Activated CD8-positive, alpha-beta T cell treated with anti-CD3 and anti-CD28 coated beads, Interleukin-2, amount 10 ng/mL, durations not matched to agents 7 days and 5 days (primary cell): ENCODE results near the gene ISCU. TPM values are rescaled to one million over a fixed set of nuclear protein-coding genes. Genes with fewer than 3 reads are reported as not detected.

Experiments used
- ATAC-seq: fragments of 150-1000 bp; cut with Tn5 transposase; one replicate; pipeline ENCODE4 v1.10.0; 2021; ENCODE audit warnings: moderate library complexity
- CTCF ChIA-PET: fragments of 350-600 bp; sonication (Branson Sonifier 250); formaldehyde crosslinking; loops from one replicate; lab custom pipeline; 2021; ENCODE audit warnings: antibody characterized with exemption; lab: Charles Lee
- POLR2A ChIA-PET: fragments of 350-600 bp; sonication (Branson Sonifier 250); formaldehyde crosslinking; loops from one replicate; lab custom pipeline; 2021; ENCODE audit warnings: antibody characterized with exemption; lab: Charles Lee
- DNase-seq: peaks from one replicate; pipeline ENCODE4 v3.0.0-alpha.2; 2020
- H3K27ac Mint-ChIP-seq: one replicate; pipeline ENCODE4 v1.8.0; 2021; ENCODE audit warnings: mild to moderate bottlenecking, mixed read lengths
- H3K27me3 Mint-ChIP-seq: one replicate; pipeline ENCODE4 v1.8.0; 2021; ENCODE audit warnings: low read depth, mixed read lengths
- H3K36me3 Mint-ChIP-seq: one replicate; pipeline ENCODE4 v1.8.0; 2021; ENCODE audit warnings: low read depth, mixed read lengths
- H3K4me1 Mint-ChIP-seq: one replicate; pipeline ENCODE4 v1.8.0; 2021; ENCODE audit warnings: low read depth, mixed read lengths
- H3K4me3 Mint-ChIP-seq: one replicate; pipeline ENCODE4 v1.8.0; 2021; ENCODE audit warnings: mild to moderate bottlenecking, mixed read lengths
- H3K9me3 Mint-ChIP-seq: one replicate; pipeline ENCODE4 v1.8.0; 2022; ENCODE audit warnings: mixed read lengths; ENCODE audit not compliant: insufficient read depth
- total RNA-seq, 2 experiments: library from RNA; stranded (reverse); gene quantifications; one replicate each; pipeline ENCODE4 v1.2.3, GENCODE V29; 2021

ISCU gene
- total RNA-seq, 2 experiments from 2014 or later = 58.5 to 59.5 TPM

DNA sequence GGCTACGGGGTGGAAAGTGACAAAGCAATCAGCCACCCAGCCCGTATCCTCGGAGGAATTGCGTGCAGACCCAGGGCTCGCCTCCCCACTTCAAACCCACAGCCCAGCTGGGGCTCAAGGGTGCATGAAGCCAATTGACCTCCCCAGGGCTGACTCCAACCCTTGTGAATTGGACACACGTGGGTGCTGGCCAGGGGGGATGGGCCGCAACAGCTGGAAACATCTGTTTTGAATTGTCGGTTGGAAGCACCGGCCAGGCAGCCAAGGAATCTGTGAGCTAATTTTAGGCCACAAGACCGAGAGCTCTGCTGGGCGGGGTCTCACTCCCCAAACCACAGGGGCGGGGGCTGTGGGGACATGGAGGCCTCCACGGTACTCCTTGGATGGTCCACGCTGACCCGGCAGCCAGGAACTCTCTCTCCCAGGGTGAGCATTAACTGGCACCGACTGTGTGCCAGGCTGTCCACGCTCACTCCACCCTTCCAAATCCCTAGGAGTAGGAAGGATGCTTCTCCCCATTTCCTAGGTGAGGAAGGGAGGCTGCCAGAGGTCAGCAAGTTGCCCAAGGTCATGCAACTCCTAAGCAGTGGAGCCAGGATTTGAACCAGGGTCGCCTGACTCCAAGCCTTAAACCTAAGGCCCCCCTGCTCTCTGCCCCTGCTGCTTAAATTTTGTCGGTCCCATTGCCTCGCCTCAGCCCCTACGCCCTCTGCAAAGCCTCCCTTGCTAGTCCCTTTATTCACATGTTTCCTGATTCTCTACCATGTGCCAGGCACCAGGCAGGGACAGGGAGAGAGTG is 47.3 kb downstream of the ISCU start:
- H3K36me3 Mint-ChIP-seq = peaks cover 2% of the 10 kb centered on the region
- no peaks in the 10 kb centered on the region for H3K9me3 Mint-ChIP-seq
- peaks cover 8% of the 10 kb centered on the region for H3K27me3 Mint-ChIP-seq
- DNase-seq (no peak), ATAC-seq (no peak)
- peak overlapping the region; percentile 63 for H3K27ac Mint-ChIP-seq
- ChIA-PET POLR2A (no interaction called here), CTCF (interaction anchor here (1.1 kb wide), 1 partner anchor 8 kb away, joined by 3 read pairs; no protein-coding TSS in a partner anchor)
- peaks cover 2% of the 10 kb centered on the region for H3K4me1 Mint-ChIP-seq
- H3K4me3 Mint-ChIP-seq = no peak overlapping the region

- no peak for ATAC-seq
- H3K4me3 Mint-ChIP-seq = no peak overlapping the region
- H3K36me3 Mint-ChIP-seq = peaks cover under 1% of the 10 kb centered on the region
- H3K4me1 Mint-ChIP-seq = peaks cover 2% of the 10 kb centered on the region
- no peak for DNase-seq
- ChIA-PET POLR2A (interaction anchor here (0.9 kb wide), 1 partner anchor 44 kb away, joined by 3 read pairs; no protein-coding TSS in a partner anchor), CTCF (interaction anchor here (0.9 to 1.2 kb wide), 2 partner anchors 46 to 194 kb away, joined by 3 to 4 read pairs; no protein-coding TSS in a partner anchor)
- no peaks in the 10 kb centered on the region for H3K9me3 Mint-ChIP-seq
- peak overlapping the region; percentile 63 for H3K27ac Mint-ChIP-seq
- H3K27me3 Mint-ChIP-seq = peaks cover 3% of the 10 kb centered on the region
Measured at GRCh38 chr12:108610336-108610815, 48.0 kb downstream of the ISCU start.

DNA sequence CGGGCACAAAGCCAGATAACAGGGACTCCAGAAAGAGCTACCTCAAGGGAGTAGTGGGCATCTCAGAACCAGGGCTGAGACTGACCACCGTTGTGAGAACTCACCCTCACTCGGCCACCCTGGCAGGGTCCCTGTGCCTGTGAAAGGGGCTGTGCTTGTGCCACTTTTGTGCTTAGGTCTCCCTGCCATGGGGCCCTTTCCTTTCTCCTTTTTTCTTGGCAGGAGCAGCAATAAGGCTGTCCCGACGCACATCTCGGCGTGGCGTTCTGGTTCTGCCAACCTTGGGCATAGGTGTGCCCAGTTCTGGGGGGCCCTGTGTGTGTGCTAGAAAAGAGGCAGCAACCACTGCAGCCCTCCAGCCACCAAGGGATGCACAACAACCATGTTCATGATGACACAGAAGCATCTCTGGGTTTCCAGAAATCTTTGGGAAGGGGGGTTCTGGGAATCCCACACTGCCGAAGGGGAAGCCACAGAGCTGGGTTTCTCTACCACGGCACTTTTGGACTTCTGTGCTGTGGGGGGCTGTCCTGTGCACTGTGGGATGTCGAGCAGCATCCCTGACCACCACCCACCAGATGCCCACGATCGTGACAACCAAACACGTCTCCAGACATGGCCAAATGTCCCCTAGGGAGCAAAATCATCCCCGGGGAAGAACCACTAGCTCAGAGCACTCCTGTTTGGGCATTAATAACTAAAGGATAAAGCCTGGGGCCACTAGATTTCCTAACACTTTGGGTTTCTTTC is 48.6 kb downstream of the ISCU start:
- H3K27ac Mint-ChIP-seq = no peak overlapping the region
- ATAC-seq = no peak
- ChIA-PET POLR2A (interaction anchor here (0.9 kb wide), 1 partner anchor 45 kb away, joined by 3 read pairs; no protein-coding TSS in a partner anchor), CTCF (interaction anchor here (0.9 to 1.2 kb wide), 3 partner anchors 40 to 194 kb away, joined by 3 to 4 read pairs (median 3); no protein-coding TSS in a partner anchor)
- H3K4me1 Mint-ChIP-seq = peaks cover 6% of the 10 kb centered on the region
- H3K36me3 Mint-ChIP-seq = peaks cover 6% of the 10 kb centered on the region
- DNase-seq = no peak
- peaks cover under 1% of the 10 kb centered on the region for H3K9me3 Mint-ChIP-seq
- H3K27me3 Mint-ChIP-seq = no peaks in the 10 kb centered on the region
- H3K4me3 Mint-ChIP-seq = no peak overlapping the region

DNA sequence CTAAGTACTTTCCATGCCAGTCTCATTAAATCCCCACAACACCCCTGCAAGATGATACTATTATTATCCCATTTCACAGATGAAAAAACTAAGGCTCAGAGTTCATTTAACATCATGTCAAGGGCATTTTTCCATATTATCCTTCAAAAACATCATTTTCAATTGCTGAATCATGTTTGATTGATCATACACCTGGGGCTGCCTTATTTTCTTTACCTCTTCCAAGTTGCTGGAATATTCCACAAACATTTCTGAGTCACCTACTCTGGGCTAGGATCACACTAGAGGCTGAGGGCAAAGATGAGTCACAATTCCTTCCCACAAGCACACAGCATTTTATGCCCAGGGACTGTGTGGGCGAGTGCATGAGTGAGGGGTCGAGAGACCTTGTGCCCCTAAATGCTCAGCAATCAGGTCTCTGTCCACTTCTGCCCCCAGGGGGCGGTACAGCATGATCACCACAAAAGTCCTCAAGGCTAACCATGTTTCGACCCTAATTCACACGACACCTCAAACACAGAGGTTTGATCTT is 49.6 kb downstream of the ISCU start:
- POLR2A ChIA-PET = interaction anchor here (0.7 kb wide), 1 partner anchor 26 kb away, joined by 5 read pairs; no protein-coding TSS in a partner anchor
- Mint-ChIP-seq H3K27me3 (no peaks in the 10 kb centered on the region), H3K4me3 (no peak overlapping the region), H3K4me1 (peaks cover 15% of the 10 kb centered on the region), H3K9me3 (peaks cover 8% of the 10 kb centered on the region), H3K36me3 (peaks cover 15% of the 10 kb centered on the region), H3K27ac (no peak overlapping the region)
- CTCF ChIA-PET = interaction anchor here (0.8 to 10.9 kb wide), 3 partner anchors 41 to 52 kb away, joined by 3 to 574 read pairs (median 3); partner anchors contain the start of genes ISCU and SART3
- peak; percentile 57 for DNase-seq
- no peak for ATAC-seq

GRCh38 chr12:108612788-108613282 is 50.4 kb downstream of the ISCU start:
- CTCF ChIA-PET = interaction anchor here (0.8 to 10.9 kb wide), 2 partner anchors 44 to 52 kb away, joined by 3 to 574 read pairs; partner anchors contain the start of genes ISCU and SART3
- POLR2A ChIA-PET = interaction anchor here (0.7 kb wide), 1 partner anchor 27 kb away, joined by 5 read pairs; no protein-coding TSS in a partner anchor
- Mint-ChIP-seq H3K36me3 (peaks cover 21% of the 10 kb centered on the region), H3K4me3 (no peak overlapping the region), H3K27ac (no peak overlapping the region), H3K27me3 (no peaks in the 10 kb centered on the region), H3K4me1 (peaks cover 24% of the 10 kb centered on the region), H3K9me3 (peaks cover 8% of the 10 kb centered on the region)
- DNase-seq = no peak
- ATAC-seq = no peak

DNA sequence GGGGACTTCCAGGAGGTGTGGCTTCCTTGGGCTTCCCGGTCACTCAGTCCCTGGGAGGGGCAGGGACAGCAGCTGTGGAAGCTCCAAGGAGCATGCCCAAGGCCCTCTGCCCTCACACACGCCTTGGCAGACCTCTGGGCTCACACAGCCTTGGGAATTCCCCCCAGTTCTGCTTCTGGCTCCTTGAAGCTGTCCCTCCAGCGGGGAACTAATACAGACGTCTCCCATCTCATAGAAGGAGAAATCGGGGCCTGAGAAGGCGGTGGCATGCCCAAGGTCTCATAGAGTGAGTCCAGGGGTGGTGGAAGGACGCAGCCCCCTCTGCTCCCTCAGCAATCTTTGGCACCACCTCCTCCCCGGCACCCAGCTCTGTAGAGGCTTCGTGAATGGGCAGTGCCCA is 51.2 kb downstream of the ISCU start:
- Mint-ChIP-seq H3K4me1 (peaks cover 31% of the 10 kb centered on the region), H3K4me3 (no peak overlapping the region), H3K27ac (no peak overlapping the region), H3K36me3 (peaks cover 27% of the 10 kb centered on the region), H3K27me3 (no peaks in the 10 kb centered on the region), H3K9me3 (peaks cover 8% of the 10 kb centered on the region)
- ChIA-PET CTCF (interaction anchor here (10.9 kb wide), 1 partner anchor 45 kb away, joined by 574 read pairs; the partner anchor contains the start of genes ISCU and SART3), POLR2A (interaction anchor here (10.1 kb wide), 1 partner anchor 18 kb away, joined by 115 read pairs; the partner anchor contains the start of gene SELPLG)
- no peak for ATAC-seq
- DNase-seq = no peak

GRCh38 chr12:108614041-108614440 is 51.6 kb downstream of the ISCU start:
- Mint-ChIP-seq H3K36me3 (peaks cover 28% of the 10 kb centered on the region), H3K27me3 (no peaks in the 10 kb centered on the region), H3K4me3 (no peak overlapping the region), H3K4me1 (peaks cover 33% of the 10 kb centered on the region), H3K27ac (no peak overlapping the region), H3K9me3 (peaks cover 8% of the 10 kb centered on the region)
- CTCF ChIA-PET = interaction anchor here (10.9 kb wide), 1 partner anchor 45 kb away, joined by 574 read pairs; the partner anchor contains the start of genes ISCU and SART3
- POLR2A ChIA-PET = interaction anchor here (10.1 kb wide), 1 partner anchor 18 kb away, joined by 115 read pairs; the partner anchor contains the start of gene SELPLG
- DNase-seq (no peak), ATAC-seq (no peak)

DNA sequence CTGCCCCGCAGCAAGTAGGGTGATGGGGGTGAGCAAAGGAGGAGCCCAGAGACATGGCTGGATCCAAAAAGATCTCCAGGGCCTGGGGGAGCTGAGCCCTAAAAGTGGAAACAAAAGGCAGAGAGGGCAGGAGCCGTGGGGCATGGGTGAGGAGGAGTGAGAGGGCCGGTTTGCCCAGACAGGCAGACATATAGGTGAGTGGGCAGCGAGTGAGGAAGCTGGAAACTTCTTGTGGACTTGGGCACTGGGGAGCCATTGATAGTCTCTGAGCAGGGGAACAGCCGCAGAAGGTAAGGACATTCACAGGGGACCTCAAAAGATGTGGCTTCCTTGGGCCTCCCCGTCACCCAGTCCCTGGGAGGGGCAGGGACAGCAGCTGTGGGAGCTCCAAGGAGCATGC is 52.2 kb downstream of the ISCU start:
- H3K4me1 Mint-ChIP-seq = peaks cover 38% of the 10 kb centered on the region
- H3K27me3 Mint-ChIP-seq = no peaks in the 10 kb centered on the region
- H3K27ac Mint-ChIP-seq = peak overlapping the region; percentile 2
- peaks cover 34% of the 10 kb centered on the region for H3K36me3 Mint-ChIP-seq
- ChIA-PET POLR2A (interaction anchor here (10.1 kb wide), 1 partner anchor 17 kb away, joined by 115 read pairs; the partner anchor contains the start of gene SELPLG), CTCF (interaction anchor here (7.4 to 10.9 kb wide), 2 partner anchors 17 to 46 kb away, joined by 250 to 574 read pairs; partner anchors contain the start of genes ISCU, SART3 and SELPLG)
- DNase-seq (no peak), ATAC-seq (no peak)
- no peak overlapping the region for H3K4me3 Mint-ChIP-seq
- peaks cover 8% of the 10 kb centered on the region for H3K9me3 Mint-ChIP-seq

DNA sequence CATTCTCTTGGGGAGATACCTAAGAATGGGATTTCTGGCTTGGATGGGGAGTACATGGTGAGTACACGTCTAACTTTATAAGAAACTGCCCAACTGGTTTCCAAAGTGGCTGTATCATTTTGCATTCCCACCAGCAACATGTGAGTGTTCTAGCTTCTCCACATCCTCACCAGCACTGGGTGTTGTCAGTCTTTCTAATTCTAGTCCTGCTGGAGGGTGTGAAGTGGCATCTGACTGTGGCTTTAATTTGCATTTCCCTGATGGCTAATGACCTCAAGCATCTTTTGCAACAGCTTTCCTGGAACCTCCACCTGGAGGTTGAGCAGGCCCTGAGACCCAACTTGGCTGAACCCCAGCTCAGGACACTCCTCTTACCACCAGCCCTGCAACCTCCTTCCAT is 53.5 kb downstream of the ISCU start:
- Mint-ChIP-seq H3K36me3 (peaks cover 45% of the 10 kb centered on the region), H3K27ac (peak overlapping the region; percentile 88)
- POLR2A ChIA-PET = interaction anchor here (3.6 to 10.1 kb wide), 3 partner anchors 16 to 55 kb away, joined by 31 to 115 read pairs (median 43); partner anchors contain the start of genes ISCU, SART3 and SELPLG

DNA sequence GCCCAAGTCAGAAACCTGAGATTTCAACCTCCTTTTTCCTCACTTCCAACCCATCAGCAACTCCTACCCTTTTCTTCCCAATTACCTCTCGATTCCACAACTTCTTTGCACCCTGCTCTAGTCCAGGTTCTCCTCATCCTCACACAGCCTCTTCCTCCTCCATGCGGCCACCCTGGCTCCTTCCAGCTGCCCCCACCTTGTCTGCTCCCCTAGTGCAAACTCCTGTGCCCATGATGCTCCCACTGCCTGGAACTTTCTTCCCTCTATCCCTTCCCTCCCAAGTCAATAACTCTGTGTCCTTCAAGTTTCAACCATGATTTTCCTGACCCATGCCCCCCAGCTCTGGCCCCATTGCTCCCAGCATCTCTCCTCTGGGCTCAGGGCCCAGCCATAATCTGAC is 54.0 kb downstream of the ISCU start:
- Mint-ChIP-seq H3K9me3 (peaks cover 8% of the 10 kb centered on the region), H3K27me3 (no peaks in the 10 kb centered on the region), H3K4me3 (no peak overlapping the region), H3K27ac (peak overlapping the region; percentile 88), H3K4me1 (peaks cover 43% of the 10 kb centered on the region), H3K36me3 (peaks cover 50% of the 10 kb centered on the region)
- DNase-seq = no peak
- ATAC-seq = no peak
- CTCF ChIA-PET = interaction anchor here (1.2 to 10.9 kb wide), 9 partner anchors 16 to 334 kb away, joined by 3 to 574 read pairs (median 35); partner anchors contain the start of genes ISCU, SART3 and SELPLG
- POLR2A ChIA-PET = interaction anchor here (1.0 to 10.1 kb wide), 6 partner anchors 12 to 55 kb away, joined by 3 to 115 read pairs (median 22); partner anchors contain the start of genes ISCU, SART3 and SELPLG

More for the DNA sequence above, 53.5 kb downstream of the ISCU start:
- no peak overlapping the region for H3K4me3 Mint-ChIP-seq
- peaks cover 39% of the 10 kb centered on the region for H3K4me1 Mint-ChIP-seq
- DNase-seq (no peak), ATAC-seq (no peak)
- CTCF ChIA-PET = interaction anchor here (2.0 to 10.9 kb wide), 7 partner anchors 16 to 188 kb away, joined by 7 to 574 read pairs (median 43); partner anchors contain the start of genes ISCU, SART3 and SELPLG
- H3K9me3 Mint-ChIP-seq = peaks cover 8% of the 10 kb centered on the region
- no peaks in the 10 kb centered on the region for H3K27me3 Mint-ChIP-seq
